WTC11 (cell line): ENCODE data around the gene NHS. TPM values are rescaled to one million over a fixed set of nuclear protein-coding genes. Genes with fewer than 3 reads are reported as not detected.
A peak's percentile ranks its signal among the peaks of the same experiment; 100 is the strongest.

Experiments
- ATAC-seq: fragments of 200-7000 bp; cut with Tn5 transposase; 2 replicates; pipeline ENCODE4 v1.10.0; 2021; ENCODE audit warnings: mild to moderate bottlenecking, moderate library complexity
- CTCF ChIA-PET: fragments of 300-600 bp; sonication (Branson Sonifier 250); formaldehyde crosslinking; loops from one replicate; lab custom pipeline; 2021; ENCODE audit warnings: antibody characterized with exemption; lab: Charles Lee
- POLR2A ChIA-PET: fragments of 350-600 bp; sonication (Branson Sonifier 250); formaldehyde crosslinking; loops from one replicate; lab custom pipeline; 2021; ENCODE audit warnings: antibody characterized with exemption; lab: Charles Lee
- DNase-seq: peaks from one replicate; pipeline ENCODE4 v3.0.0; 2021; ENCODE audit warnings: low spot score
- H3K27ac Mint-ChIP-seq: 2 replicates; pipeline ENCODE4 v1.8.0; 2021; ENCODE audit warnings: mixed read lengths
- H3K27me3 Mint-ChIP-seq: 2 replicates; pipeline ENCODE4 v1.8.0; 2021; ENCODE audit warnings: low read depth, mild to moderate bottlenecking, moderate library complexity, mixed read lengths
- H3K36me3 Mint-ChIP-seq: 2 replicates; pipeline ENCODE4 v1.8.0; 2021; ENCODE audit warnings: mixed read lengths
- H3K4me1 Mint-ChIP-seq: 2 replicates; pipeline ENCODE4 v1.8.0; 2022; ENCODE audit warnings: mixed read lengths
- H3K4me3 Mint-ChIP-seq: 2 replicates; pipeline ENCODE4 v1.8.0; 2021; ENCODE audit warnings: mild to moderate bottlenecking, moderate library complexity, mixed read lengths
- H3K9me3 Mint-ChIP-seq: 2 replicates; pipeline ENCODE4 v1.8.0; 2021; ENCODE audit warnings: mixed read lengths
- CBFB ChIP-seq: sonication (generic); formaldehyde crosslinking; IDR thresholded peaks from 2 replicates; pipeline ENCODE4 v1.8.1; 2022; ENCODE audit warnings: mild to moderate bottlenecking, low read depth, missing genetic modification reagents
- CREB1 ChIP-seq: sonication (generic); formaldehyde crosslinking; IDR thresholded peaks from 2 replicates; pipeline ENCODE4 v1.8.0; 2023; ENCODE audit warnings: mild to moderate bottlenecking, missing genetic modification reagents
- ELF4 ChIP-seq: sonication (generic); formaldehyde crosslinking; IDR thresholded peaks from 2 replicates; pipeline ENCODE4 v1.8.1; 2022; ENCODE audit warnings: low read depth, mild to moderate bottlenecking, moderate library complexity, missing genetic modification reagents
- EMX1 ChIP-seq: fragments of 250-450 bp; sonication (Bioruptor Pico); IDR thresholded peaks from 2 replicates; pipeline ENCODE4 v1.8.0; 2021; ENCODE audit warnings: mild to moderate bottlenecking
- FOXP1 ChIP-seq: sonication (generic); formaldehyde crosslinking; IDR thresholded peaks from 2 replicates; pipeline ENCODE4 v1.8.0; 2022; ENCODE audit warnings: missing genetic modification reagents, mild to moderate bottlenecking, moderate library complexity, borderline replicate concordance
- GTF2I ChIP-seq: fragments of 250-450 bp; sonication (Bioruptor Pico); conservative IDR thresholded peaks from 2 replicates; pipeline ENCODE4 v1.4.0; 2021; ENCODE audit warnings: mild to moderate bottlenecking
- MXD4 ChIP-seq: fragments of 250-450 bp; sonication (Bioruptor Pico); IDR thresholded peaks from 2 replicates; pipeline ENCODE4 v1.8.0; 2021; ENCODE audit warnings: mild to moderate bottlenecking, moderate library complexity, borderline replicate concordance
- NFATC4 ChIP-seq: fragments of 250-450 bp; sonication (Bioruptor Pico); IDR thresholded peaks from 2 replicates; pipeline ENCODE4 v1.9.0; 2021; ENCODE audit warnings: mild to moderate bottlenecking
- NR1H2 ChIP-seq: sonication (generic); formaldehyde crosslinking; IDR thresholded peaks from 2 replicates; pipeline ENCODE4 v1.9.0; 2021; ENCODE audit warnings: mild to moderate bottlenecking, moderate library complexity, missing genetic modification reagents
- PRRX2 ChIP-seq: fragments of 250-450 bp; sonication (Bioruptor Pico); IDR thresholded peaks from 2 replicates; pipeline ENCODE4 v1.8.0; 2021; ENCODE audit warnings: mild to moderate bottlenecking
- SMAD4 ChIP-seq: sonication (generic); formaldehyde crosslinking; IDR thresholded peaks from 2 replicates; pipeline ENCODE4 v1.8.0; 2022; ENCODE audit warnings: mild to moderate bottlenecking, missing genetic modification reagents
- TP53 ChIP-seq: sonication (generic); formaldehyde crosslinking; IDR thresholded peaks from 2 replicates; pipeline ENCODE4 v1.8.1; 2023; ENCODE audit warnings: mild to moderate bottlenecking, missing genetic modification reagents
- ZNF121 ChIP-seq: sonication (generic); formaldehyde crosslinking; IDR thresholded peaks from 2 replicates; pipeline ENCODE4 v1.8.0; 2023; ENCODE audit warnings: missing genetic modification reagents
- ZNF232 ChIP-seq: sonication (generic); formaldehyde crosslinking; IDR thresholded peaks from 2 replicates; pipeline ENCODE4 v1.8.0; 2022; ENCODE audit warnings: mild to moderate bottlenecking, missing genetic modification reagents
- ZNF263 ChIP-seq: sonication (generic); formaldehyde crosslinking; IDR thresholded peaks from 2 replicates; pipeline ENCODE4 v1.8.1; 2022; ENCODE audit warnings: low read depth, mild to moderate bottlenecking, moderate library complexity, missing genetic modification reagents
- ZNF671 ChIP-seq: fragments of 250-450 bp; sonication (Bioruptor Pico); IDR thresholded peaks from 2 replicates; pipeline ENCODE4 v1.8.0; 2021; ENCODE audit warnings: mild to moderate bottlenecking
- total RNA-seq: library from RNA; stranded (reverse); gene quantifications from 3 replicates; pipeline ENCODE4 v1.2.3, GENCODE V29; 2021
- TF ChIP-seq, protein P1 (sequence below): fragments of 250-450 bp; sonication (Bioruptor Pico); IDR thresholded peaks from 2 replicates; pipeline ENCODE4 v1.9.0; 2021; ENCODE audit warnings: mild to moderate bottlenecking, borderline replicate concordance
- TF ChIP-seq, protein P2 (sequence below): sonication (generic); formaldehyde crosslinking; IDR thresholded peaks from 2 replicates; pipeline ENCODE4 v1.8.0; 2023; ENCODE audit warnings: missing genetic modification reagents, mild to moderate bottlenecking, borderline replicate concordance
- TF ChIP-seq, protein P3 (sequence below): sonication (generic); formaldehyde crosslinking; IDR thresholded peaks from 2 replicates; pipeline ENCODE4 v1.8.1; 2023; ENCODE audit warnings: mild to moderate bottlenecking, moderate library complexity, missing genetic modification reagents
- TF ChIP-seq, protein P4 (sequence below): sonication (generic); formaldehyde crosslinking; IDR thresholded peaks from 2 replicates; pipeline ENCODE4 v1.8.0; 2022; ENCODE audit warnings: missing genetic modification reagents
- TF ChIP-seq, protein P5 (sequence below): sonication (generic); formaldehyde crosslinking; IDR thresholded peaks from 2 replicates; pipeline ENCODE4 v1.8.1; 2023; ENCODE audit warnings: mild to moderate bottlenecking, missing genetic modification reagents, moderate library complexity

The NHS gene
- total RNA-seq, 1 experiment from 2014 or later: 5.8 TPM

DNA sequence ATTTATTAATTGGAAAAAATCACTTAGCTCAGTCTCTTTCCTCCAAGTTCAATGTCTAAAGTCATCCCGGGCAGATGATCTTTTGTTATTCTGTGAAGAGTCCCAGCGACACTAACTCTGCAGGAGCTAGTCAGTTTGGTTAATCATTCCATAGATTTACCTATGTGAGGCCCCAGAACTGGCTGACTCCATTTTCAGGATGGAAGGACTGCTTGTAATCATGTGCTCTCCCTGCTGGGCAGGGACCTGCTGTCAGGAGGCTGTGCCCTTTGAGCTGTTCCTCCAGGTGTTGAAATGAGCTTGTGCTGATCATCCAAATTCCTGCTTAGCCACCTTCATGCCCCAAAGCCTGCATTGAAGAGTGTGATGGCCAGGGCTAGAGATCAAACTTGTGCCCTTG, 169.8 kb downstream of the NHS start (continued):
- TF ChIP-seq, protein P1, sequence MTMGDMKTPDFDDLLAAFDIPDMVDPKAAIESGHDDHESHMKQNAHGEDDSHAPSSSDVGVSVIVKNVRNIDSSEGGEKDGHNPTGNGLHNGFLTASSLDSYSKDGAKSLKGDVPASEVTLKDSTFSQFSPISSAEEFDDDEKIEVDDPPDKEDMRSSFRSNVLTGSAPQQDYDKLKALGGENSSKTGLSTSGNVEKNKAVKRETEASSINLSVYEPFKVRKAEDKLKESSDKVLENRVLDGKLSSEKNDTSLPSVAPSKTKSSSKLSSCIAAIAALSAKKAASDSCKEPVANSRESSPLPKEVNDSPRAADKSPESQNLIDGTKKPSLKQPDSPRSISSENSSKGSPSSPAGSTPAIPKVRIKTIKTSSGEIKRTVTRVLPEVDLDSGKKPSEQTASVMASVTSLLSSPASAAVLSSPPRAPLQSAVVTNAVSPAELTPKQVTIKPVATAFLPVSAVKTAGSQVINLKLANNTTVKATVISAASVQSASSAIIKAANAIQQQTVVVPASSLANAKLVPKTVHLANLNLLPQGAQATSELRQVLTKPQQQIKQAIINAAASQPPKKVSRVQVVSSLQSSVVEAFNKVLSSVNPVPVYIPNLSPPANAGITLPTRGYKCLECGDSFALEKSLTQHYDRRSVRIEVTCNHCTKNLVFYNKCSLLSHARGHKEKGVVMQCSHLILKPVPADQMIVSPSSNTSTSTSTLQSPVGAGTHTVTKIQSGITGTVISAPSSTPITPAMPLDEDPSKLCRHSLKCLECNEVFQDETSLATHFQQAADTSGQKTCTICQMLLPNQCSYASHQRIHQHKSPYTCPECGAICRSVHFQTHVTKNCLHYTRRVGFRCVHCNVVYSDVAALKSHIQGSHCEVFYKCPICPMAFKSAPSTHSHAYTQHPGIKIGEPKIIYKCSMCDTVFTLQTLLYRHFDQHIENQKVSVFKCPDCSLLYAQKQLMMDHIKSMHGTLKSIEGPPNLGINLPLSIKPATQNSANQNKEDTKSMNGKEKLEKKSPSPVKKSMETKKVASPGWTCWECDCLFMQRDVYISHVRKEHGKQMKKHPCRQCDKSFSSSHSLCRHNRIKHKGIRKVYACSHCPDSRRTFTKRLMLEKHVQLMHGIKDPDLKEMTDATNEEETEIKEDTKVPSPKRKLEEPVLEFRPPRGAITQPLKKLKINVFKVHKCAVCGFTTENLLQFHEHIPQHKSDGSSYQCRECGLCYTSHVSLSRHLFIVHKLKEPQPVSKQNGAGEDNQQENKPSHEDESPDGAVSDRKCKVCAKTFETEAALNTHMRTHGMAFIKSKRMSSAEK: no peak
- TF ChIP-seq NFATC4 (CRISPR knock-in tag) (no peak), ZNF671 (CRISPR knock-in tag) (no peak), GTF2I (CRISPR knock-in tag) (no peak), TP53 (no peak), EMX1 (CRISPR knock-in tag) (no peak), ELF4 (no peak)

DNA sequence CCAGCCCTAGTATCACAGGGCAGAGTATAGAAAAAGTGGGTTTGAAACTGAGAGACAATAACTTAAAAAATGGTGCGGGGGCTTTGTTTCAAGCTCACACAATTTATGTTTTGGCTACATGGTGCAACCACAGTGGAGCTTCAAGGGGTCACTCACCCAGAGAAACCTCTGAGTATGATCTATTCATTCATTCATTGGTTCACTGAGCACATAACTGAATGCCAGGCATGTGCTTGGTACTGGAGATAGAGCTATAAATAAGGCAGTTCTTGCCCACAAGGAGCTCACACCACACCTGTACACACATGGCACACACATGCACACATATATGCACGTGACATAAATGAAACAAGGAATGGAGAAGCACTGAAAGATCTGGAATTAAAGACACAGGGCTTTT, 171.4 kb downstream of the NHS start:
- no peaks in the 10 kb centered on the region; the same call in 1 of the 2 replicates for H3K27me3 Mint-ChIP-seq
- H3K36me3 Mint-ChIP-seq: no peaks in the 10 kb centered on the region
- ChIA-PET CTCF (no interaction called here), POLR2A (no interaction called here)
- DNase-seq: no peak
- no peak overlapping the region for H3K27ac Mint-ChIP-seq
- H3K9me3 Mint-ChIP-seq: no peaks in the 10 kb centered on the region
- peaks cover 56% of the 10 kb centered on the region for H3K4me1 Mint-ChIP-seq
- TF ChIP-seq CBFB (CRISPR knock-in tag) (no peak), MXD4 (CRISPR knock-in tag) (no peak), ZNF263 (CRISPR knock-in tag) (no peak), PRRX2 (CRISPR knock-in tag) (no peak), ZNF232 (no peak), SMAD4 (no peak), ZNF121 (CRISPR knock-in tag) (no peak)
- TF ChIP-seq, protein P2, sequence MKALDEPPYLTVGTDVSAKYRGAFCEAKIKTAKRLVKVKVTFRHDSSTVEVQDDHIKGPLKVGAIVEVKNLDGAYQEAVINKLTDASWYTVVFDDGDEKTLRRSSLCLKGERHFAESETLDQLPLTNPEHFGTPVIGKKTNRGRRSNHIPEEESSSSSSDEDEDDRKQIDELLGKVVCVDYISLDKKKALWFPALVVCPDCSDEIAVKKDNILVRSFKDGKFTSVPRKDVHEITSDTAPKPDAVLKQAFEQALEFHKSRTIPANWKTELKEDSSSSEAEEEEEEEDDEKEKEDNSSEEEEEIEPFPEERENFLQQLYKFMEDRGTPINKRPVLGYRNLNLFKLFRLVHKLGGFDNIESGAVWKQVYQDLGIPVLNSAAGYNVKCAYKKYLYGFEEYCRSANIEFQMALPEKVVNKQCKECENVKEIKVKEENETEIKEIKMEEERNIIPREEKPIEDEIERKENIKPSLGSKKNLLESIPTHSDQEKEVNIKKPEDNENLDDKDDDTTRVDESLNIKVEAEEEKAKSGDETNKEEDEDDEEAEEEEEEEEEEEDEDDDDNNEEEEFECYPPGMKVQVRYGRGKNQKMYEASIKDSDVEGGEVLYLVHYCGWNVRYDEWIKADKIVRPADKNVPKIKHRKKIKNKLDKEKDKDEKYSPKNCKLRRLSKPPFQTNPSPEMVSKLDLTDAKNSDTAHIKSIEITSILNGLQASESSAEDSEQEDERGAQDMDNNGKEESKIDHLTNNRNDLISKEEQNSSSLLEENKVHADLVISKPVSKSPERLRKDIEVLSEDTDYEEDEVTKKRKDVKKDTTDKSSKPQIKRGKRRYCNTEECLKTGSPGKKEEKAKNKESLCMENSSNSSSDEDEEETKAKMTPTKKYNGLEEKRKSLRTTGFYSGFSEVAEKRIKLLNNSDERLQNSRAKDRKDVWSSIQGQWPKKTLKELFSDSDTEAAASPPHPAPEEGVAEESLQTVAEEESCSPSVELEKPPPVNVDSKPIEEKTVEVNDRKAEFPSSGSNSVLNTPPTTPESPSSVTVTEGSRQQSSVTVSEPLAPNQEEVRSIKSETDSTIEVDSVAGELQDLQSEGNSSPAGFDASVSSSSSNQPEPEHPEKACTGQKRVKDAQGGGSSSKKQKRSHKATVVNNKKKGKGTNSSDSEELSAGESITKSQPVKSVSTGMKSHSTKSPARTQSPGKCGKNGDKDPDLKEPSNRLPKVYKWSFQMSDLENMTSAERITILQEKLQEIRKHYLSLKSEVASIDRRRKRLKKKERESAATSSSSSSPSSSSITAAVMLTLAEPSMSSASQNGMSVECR (CRISPR knock-in tag): no peak
- TF ChIP-seq, protein P3, sequence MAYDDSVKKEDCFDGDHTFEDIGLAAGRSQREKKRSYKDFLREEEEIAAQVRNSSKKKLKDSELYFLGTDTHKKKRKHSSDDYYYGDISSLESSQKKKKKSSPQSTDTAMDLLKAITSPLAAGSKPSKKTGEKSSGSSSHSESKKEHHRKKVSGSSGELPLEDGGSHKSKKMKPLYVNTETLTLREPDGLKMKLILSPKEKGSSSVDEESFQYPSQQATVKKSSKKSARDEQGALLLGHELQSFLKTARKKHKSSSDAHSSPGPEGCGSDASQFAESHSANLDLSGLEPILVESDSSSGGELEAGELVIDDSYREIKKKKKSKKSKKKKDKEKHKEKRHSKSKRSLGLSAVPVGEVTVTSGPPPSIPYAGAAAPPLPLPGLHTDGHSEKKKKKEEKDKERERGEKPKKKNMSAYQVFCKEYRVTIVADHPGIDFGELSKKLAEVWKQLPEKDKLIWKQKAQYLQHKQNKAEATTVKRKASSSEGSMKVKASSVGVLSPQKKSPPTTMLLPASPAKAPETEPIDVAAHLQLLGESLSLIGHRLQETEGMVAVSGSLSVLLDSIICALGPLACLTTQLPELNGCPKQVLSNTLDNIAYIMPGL (CRISPR knock-in tag): no peak
- H3K4me3 Mint-ChIP-seq: no peak overlapping the region
- ATAC-seq: no peak

DNA sequence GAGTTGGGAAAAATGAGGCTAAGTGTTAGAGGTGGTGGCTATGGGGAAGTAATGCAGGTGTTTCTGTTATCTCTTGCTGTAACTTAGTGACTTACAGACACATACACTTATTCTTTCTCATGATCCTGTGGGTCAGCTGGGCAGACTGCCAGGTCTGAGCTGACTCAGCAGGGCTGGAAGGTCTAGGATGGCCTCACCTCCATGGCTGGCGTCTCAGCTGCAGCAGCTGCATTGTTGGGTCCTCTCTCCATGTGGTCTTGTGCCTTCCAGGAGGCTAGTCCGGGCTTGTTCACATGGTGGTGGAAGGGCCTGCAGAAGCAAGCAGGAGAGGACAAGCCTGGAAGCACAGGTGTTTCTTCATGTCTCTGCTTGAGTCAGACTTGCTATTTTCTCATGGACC, 172.7 kb downstream of the NHS start:
- no peaks in the 10 kb centered on the region for H3K9me3 Mint-ChIP-seq
- peak overlapping the region; percentile 29 for H3K27ac Mint-ChIP-seq
- no peak overlapping the region; the same call in 1 of the 2 replicates for H3K4me3 Mint-ChIP-seq
- no peak for DNase-seq
- ChIA-PET CTCF (no interaction called here), POLR2A (no interaction called here)
- H3K27me3 Mint-ChIP-seq: no peaks in the 10 kb centered on the region; the same call in 1 of the 2 replicates
- no peak for ATAC-seq
- peaks cover 67% of the 10 kb centered on the region for H3K4me1 Mint-ChIP-seq
- H3K36me3 Mint-ChIP-seq: no peaks in the 10 kb centered on the region
- TF ChIP-seq NR1H2 (no peak), FOXP1 (CRISPR knock-in tag) (no peak), CREB1 (no peak)
- TF ChIP-seq, protein P4, sequence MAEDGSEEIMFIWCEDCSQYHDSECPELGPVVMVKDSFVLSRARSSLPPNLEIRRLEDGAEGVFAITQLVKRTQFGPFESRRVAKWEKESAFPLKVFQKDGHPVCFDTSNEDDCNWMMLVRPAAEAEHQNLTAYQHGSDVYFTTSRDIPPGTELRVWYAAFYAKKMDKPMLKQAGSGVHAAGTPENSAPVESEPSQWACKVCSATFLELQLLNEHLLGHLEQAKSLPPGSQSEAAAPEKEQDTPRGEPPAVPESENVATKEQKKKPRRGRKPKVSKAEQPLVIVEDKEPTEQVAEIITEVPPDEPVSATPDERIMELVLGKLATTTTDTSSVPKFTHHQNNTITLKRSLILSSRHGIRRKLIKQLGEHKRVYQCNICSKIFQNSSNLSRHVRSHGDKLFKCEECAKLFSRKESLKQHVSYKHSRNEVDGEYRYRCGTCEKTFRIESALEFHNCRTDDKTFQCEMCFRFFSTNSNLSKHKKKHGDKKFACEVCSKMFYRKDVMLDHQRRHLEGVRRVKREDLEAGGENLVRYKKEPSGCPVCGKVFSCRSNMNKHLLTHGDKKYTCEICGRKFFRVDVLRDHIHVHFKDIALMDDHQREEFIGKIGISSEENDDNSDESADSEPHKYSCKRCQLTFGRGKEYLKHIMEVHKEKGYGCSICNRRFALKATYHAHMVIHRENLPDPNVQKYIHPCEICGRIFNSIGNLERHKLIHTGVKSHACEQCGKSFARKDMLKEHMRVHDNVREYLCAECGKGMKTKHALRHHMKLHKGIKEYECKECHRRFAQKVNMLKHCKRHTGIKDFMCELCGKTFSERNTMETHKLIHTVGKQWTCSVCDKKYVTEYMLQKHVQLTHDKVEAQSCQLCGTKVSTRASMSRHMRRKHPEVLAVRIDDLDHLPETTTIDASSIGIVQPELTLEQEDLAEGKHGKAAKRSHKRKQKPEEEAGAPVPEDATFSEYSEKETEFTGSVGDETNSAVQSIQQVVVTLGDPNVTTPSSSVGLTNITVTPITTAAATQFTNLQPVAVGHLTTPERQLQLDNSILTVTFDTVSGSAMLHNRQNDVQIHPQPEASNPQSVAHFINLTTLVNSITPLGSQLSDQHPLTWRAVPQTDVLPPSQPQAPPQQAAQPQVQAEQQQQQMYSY (CRISPR knock-in tag): no peak
- TF ChIP-seq, protein P5, sequence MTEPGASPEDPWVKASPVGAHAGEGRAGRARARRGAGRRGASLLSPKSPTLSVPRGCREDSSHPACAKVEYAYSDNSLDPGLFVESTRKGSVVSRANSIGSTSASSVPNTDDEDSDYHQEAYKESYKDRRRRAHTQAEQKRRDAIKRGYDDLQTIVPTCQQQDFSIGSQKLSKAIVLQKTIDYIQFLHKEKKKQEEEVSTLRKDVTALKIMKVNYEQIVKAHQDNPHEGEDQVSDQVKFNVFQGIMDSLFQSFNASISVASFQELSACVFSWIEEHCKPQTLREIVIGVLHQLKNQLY (CRISPR knock-in tag): no peak
